ENCODE measurements around the gene OR4D11. TPM values are rescaled to one million over a fixed set of nuclear protein-coding genes. Genes with fewer than 3 reads are reported as not detected.
A peak's percentile ranks its signal among the peaks of the same experiment; 100 is the strongest.

The OR4D11 gene
- total and polyA plus RNA-seq, 2 of the 13 experiments (the other 11 are each of a cell fraction or from before 2014, with no cell fraction given) = not detected

DNA sequence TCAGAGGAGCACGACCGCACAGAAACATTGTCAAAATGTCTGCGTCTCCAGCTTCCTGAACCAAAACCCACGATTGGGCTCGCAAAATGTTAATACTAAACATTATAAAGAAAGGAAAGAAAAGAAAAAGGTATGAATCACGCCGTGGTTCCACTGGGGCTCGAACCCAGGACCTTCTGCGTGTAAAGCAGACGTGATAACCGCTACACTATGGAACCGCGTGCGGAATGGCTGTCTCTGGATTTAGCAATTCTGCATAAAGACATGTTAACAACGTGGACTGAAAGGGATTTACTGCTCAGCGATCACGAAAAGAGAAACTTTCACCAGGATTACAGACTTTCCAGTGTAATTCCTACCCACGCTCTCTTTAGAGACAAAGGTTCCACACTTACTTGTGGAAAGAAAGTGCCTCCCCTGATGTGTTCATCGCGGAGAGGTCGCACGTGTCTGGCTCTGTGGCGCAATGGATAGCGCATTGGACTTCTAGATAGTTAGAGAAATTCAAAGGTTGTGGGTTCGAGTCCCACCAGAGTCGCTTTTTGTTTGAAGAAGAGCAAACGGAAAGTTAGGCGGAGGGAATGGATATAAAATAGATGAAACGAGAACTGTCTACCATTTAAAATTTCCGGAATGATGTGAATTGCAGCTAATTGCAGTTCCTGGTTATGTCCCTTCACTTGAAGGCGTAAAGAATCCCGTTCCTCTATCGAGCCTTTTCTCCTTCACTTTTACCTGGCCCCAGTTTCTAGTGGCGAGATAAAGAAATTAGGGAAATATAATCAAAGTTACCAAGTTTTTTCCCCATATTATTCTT lies 47.7 kb downstream of the OR4D11 start (continued):
- TF ChIP-seq GTF3A (CRISPR knock-in tag; conservative IDR thresholded peaks at IDR 0.05) (peak; percentile 20; the same call in 1 of the 2 replicates), IRF2 (CRISPR knock-in tag; IDR thresholded peaks at IDR 0.05) (peak; percentile 8; the same call in 1 of the 2 replicates), BHLHE40 (IDR thresholded peaks at IDR 0.05; ENCODE audit: low read length) (peak; percentile 92), POLR2G (IDR thresholded peaks at IDR 0.05; ENCODE audit: low read depth, low read length) (no peak), ZNF629 (CRISPR knock-in tag; conservative IDR thresholded peaks at IDR 0.05) (peak; percentile 81)
- TF ChIP-seq, protein P1, sequence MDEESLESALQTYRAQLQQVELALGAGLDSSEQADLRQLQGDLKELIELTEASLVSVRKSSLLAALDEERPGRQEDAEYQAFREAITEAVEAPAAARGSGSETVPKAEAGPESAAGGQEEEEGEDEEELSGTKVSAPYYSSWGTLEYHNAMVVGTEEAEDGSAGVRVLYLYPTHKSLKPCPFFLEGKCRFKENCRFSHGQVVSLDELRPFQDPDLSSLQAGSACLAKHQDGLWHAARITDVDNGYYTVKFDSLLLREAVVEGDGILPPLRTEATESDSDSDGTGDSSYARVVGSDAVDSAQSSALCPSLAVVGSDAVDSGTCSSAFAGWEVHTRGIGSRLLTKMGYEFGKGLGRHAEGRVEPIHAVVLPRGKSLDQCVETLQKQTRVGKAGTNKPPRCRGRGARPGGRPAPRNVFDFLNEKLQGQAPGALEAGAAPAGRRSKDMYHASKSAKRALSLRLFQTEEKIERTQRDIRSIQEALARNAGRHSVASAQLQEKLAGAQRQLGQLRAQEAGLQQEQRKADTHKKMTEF (CRISPR knock-in tag; IDR thresholded peaks at IDR 0.05) = peak; percentile 81

DNA sequence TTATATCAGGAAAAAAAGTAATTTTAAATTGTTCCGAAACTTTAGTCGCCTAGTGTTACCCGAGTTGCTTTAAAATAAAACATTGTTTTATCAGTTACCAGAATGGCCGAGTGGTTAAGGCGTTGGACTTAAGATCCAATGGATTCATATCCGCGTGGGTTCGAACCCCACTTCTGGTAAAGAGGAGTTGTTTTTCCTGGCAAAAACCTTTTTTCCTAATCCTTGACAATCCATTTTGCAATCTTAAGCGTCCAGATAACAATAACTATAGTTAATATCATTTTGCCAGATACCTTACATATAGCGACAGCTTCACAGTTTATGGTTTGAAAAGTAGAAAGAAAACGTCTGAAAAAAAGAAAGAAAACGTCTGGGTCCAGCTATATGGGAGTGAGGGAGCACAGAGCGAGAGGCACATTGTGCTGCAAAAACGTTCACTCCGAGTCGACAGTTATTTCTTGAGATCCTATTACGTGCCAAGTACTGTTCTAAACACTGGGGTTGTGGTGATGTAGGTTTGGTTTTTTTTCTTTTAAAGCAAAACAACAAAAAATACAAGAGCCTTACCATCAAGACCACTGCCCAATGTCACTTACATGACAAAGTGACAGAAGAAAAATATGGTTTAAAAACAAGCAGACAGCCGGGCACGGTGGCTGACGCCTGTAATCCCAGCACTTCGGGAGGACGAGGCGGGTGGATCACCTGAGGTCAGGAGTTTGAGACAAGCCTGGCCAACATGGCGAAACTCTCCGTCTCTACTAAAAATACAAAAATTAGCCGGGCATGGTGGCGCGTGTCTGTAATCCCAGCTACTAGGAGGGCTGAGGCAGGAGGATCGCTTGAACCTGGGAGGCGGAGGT lies 48.5 kb downstream of the OR4D11 start:
- H3K4me2 ChIP-seq (ENCODE audit: low read depth, low read length) = peak overlapping the region; percentile 84
- CTCF ChIA-PET (ENCODE audit: low intra/inter-chr PET ratio, low total read pairs) = no interaction called here
- DNase-seq (ENCODE audit: low spot score) (peak; percentile 42), FAIRE-seq (no peak), ATAC-seq (no peak)
- H3K27ac ChIP-seq (ENCODE audit: extremely low read length, insufficient read depth, low read length) = no peak overlapping the region
- no peaks in the 10 kb centered on the region; a peak in 1 of 5 replicates for H3K27me3 ChIP-seq (ENCODE audit: control insufficient read depth in 1 of 2, insufficient read depth in 2 of 2, low read length in 2 of 2)
- H4K20me1 ChIP-seq (ENCODE audit: insufficient read depth, low read length) = no peaks in the 10 kb centered on the region
- H3K36me3 ChIP-seq (replicated peaks in 1 of 2; ENCODE audit: control insufficient read depth in 1 of 2, insufficient read depth in 2 of 2, low read length in 2 of 2) = no peaks in the 10 kb centered on the region
- peak overlapping the region; percentile 64; the same call in 1 of the 2 replicates for H3K9ac ChIP-seq (ENCODE audit: insufficient read depth, low read depth, low read length)
- in situ Hi-C loops (cut with HindIII; ENCODE audit: extremely low pct_ligation_motif_present, low pct_unique_long_range_greater_than_20kb) (no loop called here), intact Hi-C loops (cut with micrococcal nuclease; ENCODE audit: unreplicated experiment) (loop anchor here (1.0 to 5.0 kb wide), 6 partner anchors 14 to 250 kb away; partner anchors contain the start of genes OSBP and PATL1)
- 62% methylated on average over 30 of the region's 30 CpGs for WGBS (ENCODE audit: low lambda C conversion rate)
- BruUV-seq (replicated peaks) = no TSS peak
- POLR2A ChIA-PET = interaction anchor here (0.7 kb wide), 1 partner anchor 1800 kb away, joined by 4 read pairs; the partner anchor contains the start of gene BTBD18
- H3K4me1 ChIP-seq (ENCODE audit: insufficient read depth, low read length) = peaks cover 31% of the 10 kb centered on the region
- H3K4me3 ChIP-seq (replicated peaks in 1 of 3; ENCODE audit: insufficient read depth in 1 of 3, low read depth in 2 of 3, low read length in 3 of 3) = peak overlapping the region; percentile 62 to 72 (median 72)
- H3K9me3 ChIP-seq (ENCODE audit: low read length) = no peaks in the 10 kb centered on the region
- no peaks in the 10 kb centered on the region for H3K79me2 ChIP-seq (ENCODE audit: insufficient read depth, low read length)
- peak overlapping the region; percentile 34 for H2AFZ ChIP-seq (ENCODE audit: low read length)
- TF ChIP-seq NBN (conservative IDR thresholded peaks at IDR 0.05) = no peak
- TF ChIP-seq, protein P2, sequence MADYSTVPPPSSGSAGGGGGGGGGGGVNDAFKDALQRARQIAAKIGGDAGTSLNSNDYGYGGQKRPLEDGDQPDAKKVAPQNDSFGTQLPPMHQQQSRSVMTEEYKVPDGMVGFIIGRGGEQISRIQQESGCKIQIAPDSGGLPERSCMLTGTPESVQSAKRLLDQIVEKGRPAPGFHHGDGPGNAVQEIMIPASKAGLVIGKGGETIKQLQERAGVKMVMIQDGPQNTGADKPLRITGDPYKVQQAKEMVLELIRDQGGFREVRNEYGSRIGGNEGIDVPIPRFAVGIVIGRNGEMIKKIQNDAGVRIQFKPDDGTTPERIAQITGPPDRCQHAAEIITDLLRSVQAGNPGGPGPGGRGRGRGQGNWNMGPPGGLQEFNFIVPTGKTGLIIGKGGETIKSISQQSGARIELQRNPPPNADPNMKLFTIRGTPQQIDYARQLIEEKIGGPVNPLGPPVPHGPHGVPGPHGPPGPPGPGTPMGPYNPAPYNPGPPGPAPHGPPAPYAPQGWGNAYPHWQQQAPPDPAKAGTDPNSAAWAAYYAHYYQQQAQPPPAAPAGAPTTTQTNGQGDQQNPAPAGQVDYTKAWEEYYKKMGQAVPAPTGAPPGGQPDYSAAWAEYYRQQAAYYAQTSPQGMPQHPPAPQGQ (CRISPR knock-in tag; IDR thresholded peaks at IDR 0.05; ENCODE audit: borderline replicate concordance) = no peak
- no peak for TF ChIP-seq POLR2G (IDR thresholded peaks at IDR 0.05; ENCODE audit: low read depth, low read length)
- no peak for TF ChIP-seq MED1 (CRISPR knock-in tag; IDR thresholded peaks at IDR 0.05)
- no peak for TF ChIP-seq ZNF530 (CRISPR knock-in tag; IDR thresholded peaks at IDR 0.05; ENCODE audit: low read depth)
- 0 out of 2 replicates have a peak, but pooled peaks have one; percentile 8 for TF ChIP-seq ZNF777 (CRISPR knock-in tag; IDR thresholded peaks at IDR 0.05)
- peak; percentile 95 for TF ChIP-seq ZNF24 (IDR thresholded peaks at IDR 0.05)
- TF ChIP-seq PRPF4 (IDR thresholded peaks at IDR 0.05; ENCODE audit: low read depth, low read length, poor library complexity, severe bottlenecking) = peak; percentile 35
- TF ChIP-seq, protein P3, sequence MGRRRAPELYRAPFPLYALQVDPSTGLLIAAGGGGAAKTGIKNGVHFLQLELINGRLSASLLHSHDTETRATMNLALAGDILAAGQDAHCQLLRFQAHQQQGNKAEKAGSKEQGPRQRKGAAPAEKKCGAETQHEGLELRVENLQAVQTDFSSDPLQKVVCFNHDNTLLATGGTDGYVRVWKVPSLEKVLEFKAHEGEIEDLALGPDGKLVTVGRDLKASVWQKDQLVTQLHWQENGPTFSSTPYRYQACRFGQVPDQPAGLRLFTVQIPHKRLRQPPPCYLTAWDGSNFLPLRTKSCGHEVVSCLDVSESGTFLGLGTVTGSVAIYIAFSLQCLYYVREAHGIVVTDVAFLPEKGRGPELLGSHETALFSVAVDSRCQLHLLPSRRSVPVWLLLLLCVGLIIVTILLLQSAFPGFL (CRISPR knock-in tag; IDR thresholded peaks at IDR 0.05) = no peak
- TF ChIP-seq, protein P4, sequence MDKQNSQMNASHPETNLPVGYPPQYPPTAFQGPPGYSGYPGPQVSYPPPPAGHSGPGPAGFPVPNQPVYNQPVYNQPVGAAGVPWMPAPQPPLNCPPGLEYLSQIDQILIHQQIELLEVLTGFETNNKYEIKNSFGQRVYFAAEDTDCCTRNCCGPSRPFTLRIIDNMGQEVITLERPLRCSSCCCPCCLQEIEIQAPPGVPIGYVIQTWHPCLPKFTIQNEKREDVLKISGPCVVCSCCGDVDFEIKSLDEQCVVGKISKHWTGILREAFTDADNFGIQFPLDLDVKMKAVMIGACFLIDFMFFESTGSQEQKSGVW (CRISPR knock-in tag; IDR thresholded peaks at IDR 0.05; ENCODE audit: borderline replicate concordance) = no peak
